ENCODE results near the gene PITX2.
A peak's percentile ranks its signal among the peaks of the same experiment; 100 is the strongest.

The PITX2 gene

DNA sequence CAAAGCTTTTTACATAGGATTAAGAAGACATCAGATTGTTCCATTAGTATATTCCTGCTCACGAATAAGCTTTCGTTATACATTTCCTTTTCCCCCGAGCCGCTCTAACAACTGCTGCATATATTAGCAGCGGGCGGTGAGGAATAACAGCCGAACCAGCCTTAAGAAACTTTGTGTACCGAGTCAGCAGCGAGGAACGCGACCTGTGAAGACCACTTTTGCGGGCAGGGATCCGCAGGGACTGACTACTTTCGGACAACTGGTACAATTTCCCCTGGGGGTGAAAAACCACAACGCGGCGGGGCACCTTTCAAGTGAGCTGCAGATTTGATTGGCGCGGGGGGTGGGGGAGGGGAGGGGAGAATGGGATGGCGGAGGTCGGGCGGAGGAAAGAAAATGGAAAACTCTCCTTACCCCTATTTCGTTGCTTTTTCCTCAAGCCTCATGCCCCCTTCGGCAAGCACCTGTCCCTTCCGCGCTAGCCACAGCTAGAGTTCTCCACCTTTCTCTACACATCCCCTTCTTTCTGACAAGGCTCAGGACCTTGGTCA is 5.9 kb upstream of the PITX2 start:
- Histone ChIP-seq H3K4me2 (ENCODE audit: low read length) (no peak overlapping the region), H3K4me1 (ENCODE audit: control insufficient read depth, insufficient read depth, low read length) (peaks cover 12% of the 10 kb centered on the region), H3K9me3 (replicated peaks; ENCODE audit: low read length) (no peaks in the 10 kb centered on the region), H3K27me3 (ENCODE audit: control insufficient read depth, insufficient read depth, low read length) (no peaks in the 10 kb centered on the region), H3K4me3 (ENCODE audit: low read length) (no peak overlapping the region), H3K9ac (ENCODE audit: low read depth, low read length) (no peak overlapping the region), H3K36me3 (ENCODE audit: insufficient read depth, low read length) (peaks cover 37% of the 10 kb centered on the region)

DNA sequence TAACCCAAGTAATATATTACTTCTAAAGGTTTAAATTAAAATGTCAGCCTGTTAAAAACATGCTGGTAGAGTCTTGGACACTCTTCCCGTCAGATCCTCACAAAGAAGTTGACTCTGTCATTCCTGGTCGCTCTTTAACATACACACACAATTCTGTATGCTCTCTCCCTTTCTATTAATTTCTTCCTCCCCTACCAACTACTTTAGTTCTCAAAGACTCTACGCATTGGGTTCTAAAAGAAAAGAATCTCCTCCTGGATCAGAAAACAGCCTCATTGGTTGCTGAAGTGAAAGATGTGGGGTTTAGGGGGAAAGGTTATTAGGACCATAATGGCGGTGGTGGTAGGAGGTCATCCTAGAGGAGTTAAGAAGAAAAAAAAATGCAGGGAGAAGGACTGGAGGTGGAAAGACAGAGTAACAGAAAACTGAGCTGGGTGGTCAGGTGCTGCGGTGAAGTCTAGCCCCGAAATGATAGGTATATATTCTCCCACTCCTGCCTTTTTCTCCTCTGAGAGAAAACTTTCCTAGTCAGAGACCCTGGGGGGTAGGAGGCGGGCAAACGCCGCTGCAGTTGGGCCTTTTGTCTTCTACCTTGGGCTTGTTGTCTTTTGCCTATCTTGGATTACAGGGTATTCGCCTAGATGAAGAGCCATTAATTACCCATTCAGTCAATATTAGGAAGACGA is 5.2 kb upstream of the PITX2 start:
- H3K4me3 ChIP-seq (ENCODE audit: low read length) = no peak overlapping the region
- H3K4me2 ChIP-seq (ENCODE audit: low read length) = no peak overlapping the region
- peaks cover 36% of the 10 kb centered on the region for H3K36me3 ChIP-seq (ENCODE audit: insufficient read depth, low read length)
- no peaks in the 10 kb centered on the region for H3K27me3 ChIP-seq (ENCODE audit: control insufficient read depth, insufficient read depth, low read length)
- H3K9ac ChIP-seq (ENCODE audit: low read depth, low read length) = no peak overlapping the region
- H3K9me3 ChIP-seq (replicated peaks; ENCODE audit: low read length) = no peaks in the 10 kb centered on the region
- H3K4me1 ChIP-seq (ENCODE audit: control insufficient read depth, insufficient read depth, low read length) = peaks cover 8% of the 10 kb centered on the region

DNA sequence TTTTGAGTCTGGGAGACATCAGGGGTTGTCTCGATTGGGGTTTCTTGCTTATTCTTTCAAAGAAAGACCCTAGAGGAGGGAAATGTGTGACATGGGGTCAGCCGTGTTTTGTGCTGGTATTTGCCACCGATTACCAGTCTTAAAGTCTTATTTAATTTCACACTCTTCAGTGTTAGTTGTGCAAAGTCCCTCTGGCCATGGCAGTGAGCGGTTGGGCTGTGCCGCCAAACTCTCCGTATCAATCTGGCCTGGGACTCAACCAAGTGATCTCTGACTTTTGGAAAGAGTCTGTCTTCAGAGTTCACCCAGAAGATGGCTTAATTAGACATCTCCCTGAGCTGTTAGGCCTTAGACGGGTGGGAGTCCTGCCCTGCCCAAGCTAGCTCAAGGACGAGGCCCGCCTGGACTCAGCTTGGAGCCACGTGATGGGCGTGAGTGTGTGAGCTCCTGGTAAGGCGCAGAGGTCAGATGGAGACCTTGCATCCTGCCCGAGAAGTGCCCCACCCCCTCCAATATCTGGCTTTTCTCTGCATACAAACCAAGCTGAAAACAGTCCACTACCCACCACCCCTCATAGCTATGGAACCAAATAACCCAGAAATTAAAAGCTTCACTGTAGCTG is 3.8 kb upstream of the PITX2 start:
- Histone ChIP-seq H3K4me2 (ENCODE audit: low read length) (no peak overlapping the region), H3K9ac (ENCODE audit: low read depth, low read length) (no peak overlapping the region), H3K4me1 (ENCODE audit: control insufficient read depth, insufficient read depth, low read length) (peaks cover 6% of the 10 kb centered on the region), H3K4me3 (ENCODE audit: low read length) (no peak overlapping the region), H3K9me3 (replicated peaks; ENCODE audit: low read length) (no peaks in the 10 kb centered on the region), H3K36me3 (ENCODE audit: insufficient read depth, low read length) (peaks cover 22% of the 10 kb centered on the region), H3K27me3 (ENCODE audit: control insufficient read depth, insufficient read depth, low read length) (no peaks in the 10 kb centered on the region)

DNA sequence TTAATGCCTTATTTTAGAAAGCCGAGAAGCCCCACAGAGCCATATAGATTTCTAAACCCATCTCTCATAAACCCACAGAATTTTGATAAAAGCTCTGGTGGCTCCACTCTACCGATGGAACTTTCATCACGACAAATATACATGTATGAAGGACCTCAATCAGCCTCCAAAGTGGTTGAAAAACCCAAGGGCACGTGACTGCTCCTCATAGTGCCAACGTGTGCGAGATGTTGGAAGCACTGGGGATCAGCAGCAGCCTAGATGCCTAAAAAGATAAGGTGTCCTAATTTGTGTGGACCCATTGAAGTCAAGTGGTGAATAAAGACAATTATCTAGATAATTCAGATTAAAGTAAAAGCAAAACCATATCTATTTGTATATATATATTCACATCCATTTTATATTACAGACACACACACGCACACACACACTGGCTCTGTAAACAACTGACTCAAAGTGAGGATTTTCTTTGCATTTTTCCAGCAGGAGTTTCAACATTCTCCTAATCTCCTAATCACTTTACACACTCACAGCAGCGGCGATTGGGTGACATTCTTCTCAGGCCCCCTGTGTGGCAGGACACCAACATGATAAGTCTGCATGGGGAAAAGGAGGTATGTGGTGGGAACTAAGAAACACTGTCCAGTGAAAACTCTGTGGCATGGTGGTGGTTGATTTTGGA is 2.8 kb upstream of the PITX2 start:
- no peak overlapping the region for H3K4me2 ChIP-seq (ENCODE audit: low read length)
- H3K27me3 ChIP-seq (ENCODE audit: control insufficient read depth, insufficient read depth, low read length) = no peaks in the 10 kb centered on the region
- H3K9me3 ChIP-seq (replicated peaks; ENCODE audit: low read length) = no peaks in the 10 kb centered on the region
- H3K4me1 ChIP-seq (ENCODE audit: control insufficient read depth, insufficient read depth, low read length) = peaks cover 6% of the 10 kb centered on the region
- H3K36me3 ChIP-seq (ENCODE audit: insufficient read depth, low read length) = peaks cover 19% of the 10 kb centered on the region
- no peak overlapping the region for H3K9ac ChIP-seq (ENCODE audit: low read depth, low read length)
- no peak overlapping the region for H3K4me3 ChIP-seq (ENCODE audit: low read length)

DNA sequence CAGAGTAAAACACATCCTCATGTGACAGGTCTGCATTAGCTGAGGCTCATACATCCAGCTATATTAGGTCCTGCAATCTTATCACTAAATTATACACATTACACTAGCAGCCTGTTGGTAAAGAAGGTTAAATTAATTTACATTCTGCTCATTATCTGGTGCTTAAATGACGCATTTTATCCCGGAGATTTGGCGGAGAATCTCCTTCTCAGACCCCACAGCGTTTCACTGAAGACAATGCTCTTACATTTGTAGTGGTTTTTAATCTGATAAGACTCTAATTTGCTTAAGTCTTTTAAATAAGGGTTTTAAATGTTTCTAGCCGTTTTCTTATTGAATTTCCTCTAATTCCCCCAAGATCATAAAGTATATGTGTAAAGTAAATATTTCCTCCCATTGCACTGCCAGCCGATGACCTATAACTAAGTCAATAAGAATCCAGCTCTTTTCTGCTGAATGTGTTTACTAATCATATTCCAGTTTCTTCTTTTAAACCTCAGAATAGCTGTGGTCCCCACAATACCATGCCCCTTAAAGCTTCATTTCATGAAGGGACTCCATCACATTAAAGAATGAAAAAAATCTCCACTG is 2.1 kb upstream of the PITX2 start:
- Histone ChIP-seq H3K36me3 (ENCODE audit: insufficient read depth, low read length) (peaks cover 19% of the 10 kb centered on the region), H3K4me3 (ENCODE audit: low read length) (no peak overlapping the region), H3K9me3 (replicated peaks; ENCODE audit: low read length) (no peaks in the 10 kb centered on the region), H3K27me3 (ENCODE audit: control insufficient read depth, insufficient read depth, low read length) (no peaks in the 10 kb centered on the region), H3K4me2 (ENCODE audit: low read length) (no peak overlapping the region), H3K4me1 (ENCODE audit: control insufficient read depth, insufficient read depth, low read length) (peaks cover 6% of the 10 kb centered on the region), H3K9ac (ENCODE audit: low read depth, low read length) (no peak overlapping the region)

DNA sequence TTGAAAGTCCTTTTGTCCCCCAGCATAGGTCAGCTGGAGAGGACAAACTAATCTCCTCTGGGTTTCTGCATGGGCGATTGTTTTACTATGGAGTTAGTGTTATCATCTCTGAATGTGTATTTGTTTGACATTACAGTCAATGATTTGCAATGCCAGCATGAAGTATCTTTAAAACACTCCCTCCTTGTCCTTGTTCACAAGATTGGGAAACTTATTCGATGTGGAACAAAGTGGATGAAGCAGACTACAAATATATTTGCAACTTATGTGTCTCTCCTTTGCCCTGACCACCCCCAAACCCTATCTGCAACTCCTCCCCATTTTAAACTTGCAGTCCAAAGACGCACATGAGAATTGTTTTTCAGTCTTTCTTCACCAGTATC is 1.5 kb upstream of the PITX2 start:
- Histone ChIP-seq H3K9ac (ENCODE audit: low read depth, low read length) (no peak overlapping the region), H3K9me3 (replicated peaks; ENCODE audit: low read length) (no peaks in the 10 kb centered on the region), H3K4me3 (ENCODE audit: low read length) (no peak overlapping the region), H3K36me3 (ENCODE audit: insufficient read depth, low read length) (peaks cover 17% of the 10 kb centered on the region), H3K27me3 (ENCODE audit: control insufficient read depth, insufficient read depth, low read length) (no peaks in the 10 kb centered on the region), H3K4me1 (ENCODE audit: control insufficient read depth, insufficient read depth, low read length) (peaks cover 9% of the 10 kb centered on the region), H3K4me2 (ENCODE audit: low read length) (peak overlapping the region; percentile 6)

DNA sequence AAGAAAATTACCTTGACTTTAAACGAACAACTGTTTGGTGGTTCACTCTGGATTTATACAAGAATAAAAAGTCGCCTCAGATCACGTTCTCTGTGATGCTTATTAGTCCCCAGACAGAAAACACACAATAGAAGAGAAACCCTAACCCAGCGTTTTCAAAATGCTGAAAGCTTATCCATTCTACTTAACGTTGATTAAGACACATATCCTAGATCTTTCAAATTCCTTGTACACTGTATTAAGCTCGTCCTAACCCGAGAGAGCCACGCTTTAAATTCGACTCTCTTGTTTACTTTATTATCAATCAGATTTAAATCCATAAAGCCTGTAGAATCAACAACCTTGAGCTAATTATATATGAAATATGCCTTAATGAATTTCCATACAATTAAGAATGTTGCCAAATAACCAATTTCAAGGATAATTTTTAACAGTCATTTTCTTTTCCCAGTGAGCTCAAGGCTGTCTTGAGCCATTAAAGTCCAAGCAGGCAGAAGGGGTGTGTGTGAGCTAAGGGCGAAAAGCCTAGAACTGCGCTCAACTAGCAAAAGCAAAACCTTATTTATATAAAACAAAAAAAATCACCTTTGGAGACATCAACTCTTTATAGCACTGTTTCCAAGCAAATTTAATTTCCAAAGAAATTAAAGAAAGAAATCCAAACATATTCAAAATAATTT is 981 bp upstream of the PITX2 start:
- Histone ChIP-seq H3K4me2 (ENCODE audit: low read length) (peak overlapping the region; percentile 92), H3K36me3 (ENCODE audit: insufficient read depth, low read length) (peaks cover 12% of the 10 kb centered on the region), H3K27me3 (ENCODE audit: control insufficient read depth, insufficient read depth, low read length) (no peaks in the 10 kb centered on the region), H3K4me3 (ENCODE audit: low read length) (peak overlapping the region; percentile 78), H3K9me3 (replicated peaks; ENCODE audit: low read length) (no peaks in the 10 kb centered on the region), H3K9ac (ENCODE audit: low read depth, low read length) (peak overlapping the region; percentile 81), H3K4me1 (ENCODE audit: control insufficient read depth, insufficient read depth, low read length) (peaks cover 14% of the 10 kb centered on the region)

DNA sequence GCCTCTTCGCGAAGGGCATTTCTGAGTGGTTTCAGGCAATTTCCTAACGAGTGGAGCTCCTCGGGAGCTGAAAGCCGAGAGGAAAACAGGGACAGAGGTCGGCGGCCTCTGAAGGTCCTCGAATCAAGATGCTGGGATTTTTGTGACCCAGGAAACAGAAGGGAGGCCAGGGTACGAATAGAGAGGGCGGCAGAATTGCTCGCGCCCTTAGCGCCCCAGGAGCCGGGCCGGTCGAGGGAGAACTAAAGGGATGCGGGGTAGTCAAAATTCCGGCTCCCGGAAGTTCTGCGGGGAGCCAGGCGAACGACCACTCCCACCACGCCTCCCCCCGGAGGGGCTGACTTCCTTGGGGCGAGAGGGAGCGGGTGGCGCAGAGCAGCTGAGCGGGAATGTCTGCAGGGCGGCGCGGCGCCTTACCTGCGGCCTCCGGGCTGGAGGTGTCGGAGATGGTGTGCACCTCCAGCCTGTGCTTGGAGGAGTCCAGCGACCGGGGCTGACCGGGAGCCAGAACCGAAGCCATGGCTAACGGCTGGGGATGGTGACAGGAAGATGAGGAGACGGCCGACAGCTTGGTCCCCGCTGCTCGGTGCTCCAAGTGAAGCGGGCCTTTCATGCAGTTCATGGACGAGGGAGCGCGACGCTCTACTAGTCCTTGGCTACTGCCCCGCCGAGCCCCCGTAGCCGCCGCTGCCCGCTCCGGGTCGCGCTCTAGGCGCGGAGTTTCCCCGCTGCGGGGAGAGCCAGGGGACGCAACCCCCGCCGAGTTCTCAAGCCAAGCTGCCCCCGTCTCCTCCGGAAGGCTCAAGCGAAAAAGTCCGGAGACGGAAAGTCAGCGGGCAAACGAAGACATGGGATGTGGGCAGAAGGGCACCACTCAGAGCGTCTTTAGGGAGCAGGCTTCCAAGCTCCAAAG is 782 bp downstream of the PITX2 start:
- no peaks in the 10 kb centered on the region for H3K9me3 ChIP-seq (replicated peaks; ENCODE audit: low read length)
- peak overlapping the region; percentile 92 for H3K4me2 ChIP-seq (ENCODE audit: low read length)
- H3K36me3 ChIP-seq (ENCODE audit: insufficient read depth, low read length) = peaks cover 28% of the 10 kb centered on the region
- no peaks in the 10 kb centered on the region for H3K27me3 ChIP-seq (ENCODE audit: control insufficient read depth, insufficient read depth, low read length)
- H3K4me1 ChIP-seq (ENCODE audit: control insufficient read depth, insufficient read depth, low read length) = peaks cover 25% of the 10 kb centered on the region
- H3K9ac ChIP-seq (ENCODE audit: low read depth, low read length) = peak overlapping the region; percentile 81
- H3K4me3 ChIP-seq (ENCODE audit: low read length) = peak overlapping the region; percentile 78

DNA sequence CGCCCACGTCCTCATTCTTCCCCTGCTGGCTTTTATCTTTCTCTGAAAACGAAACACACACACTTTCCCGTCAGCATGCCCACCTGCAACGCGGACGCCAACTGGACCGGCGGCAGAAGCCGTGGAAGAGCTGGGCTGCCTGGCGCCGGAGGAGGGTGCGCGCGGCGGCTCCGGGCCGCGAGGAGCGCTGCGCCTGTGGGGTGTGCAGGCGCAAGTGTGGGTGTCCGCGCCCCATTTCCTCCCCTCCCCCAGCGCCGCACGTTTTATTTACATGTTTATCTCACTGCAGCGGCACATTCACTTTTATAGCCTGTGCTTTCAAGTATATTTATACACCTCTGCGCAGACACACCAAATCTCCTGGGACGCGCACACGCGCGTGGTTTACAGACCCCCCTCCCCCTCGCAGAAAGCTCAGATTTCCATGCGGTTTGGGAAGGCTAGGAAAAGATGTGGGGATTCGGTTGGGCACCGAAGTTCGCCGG is 1.5 kb downstream of the PITX2 start:
- H3K9me3 ChIP-seq (replicated peaks; ENCODE audit: low read length) = no peaks in the 10 kb centered on the region
- H3K36me3 ChIP-seq (ENCODE audit: insufficient read depth, low read length) = peaks cover 28% of the 10 kb centered on the region
- peaks cover 25% of the 10 kb centered on the region for H3K4me1 ChIP-seq (ENCODE audit: control insufficient read depth, insufficient read depth, low read length)
- peak overlapping the region; percentile 92 for H3K4me2 ChIP-seq (ENCODE audit: low read length)
- H3K4me3 ChIP-seq (ENCODE audit: low read length) = peak overlapping the region; percentile 78
- no peaks in the 10 kb centered on the region for H3K27me3 ChIP-seq (ENCODE audit: control insufficient read depth, insufficient read depth, low read length)
- peak overlapping the region; percentile 81 for H3K9ac ChIP-seq (ENCODE audit: low read depth, low read length)

DNA sequence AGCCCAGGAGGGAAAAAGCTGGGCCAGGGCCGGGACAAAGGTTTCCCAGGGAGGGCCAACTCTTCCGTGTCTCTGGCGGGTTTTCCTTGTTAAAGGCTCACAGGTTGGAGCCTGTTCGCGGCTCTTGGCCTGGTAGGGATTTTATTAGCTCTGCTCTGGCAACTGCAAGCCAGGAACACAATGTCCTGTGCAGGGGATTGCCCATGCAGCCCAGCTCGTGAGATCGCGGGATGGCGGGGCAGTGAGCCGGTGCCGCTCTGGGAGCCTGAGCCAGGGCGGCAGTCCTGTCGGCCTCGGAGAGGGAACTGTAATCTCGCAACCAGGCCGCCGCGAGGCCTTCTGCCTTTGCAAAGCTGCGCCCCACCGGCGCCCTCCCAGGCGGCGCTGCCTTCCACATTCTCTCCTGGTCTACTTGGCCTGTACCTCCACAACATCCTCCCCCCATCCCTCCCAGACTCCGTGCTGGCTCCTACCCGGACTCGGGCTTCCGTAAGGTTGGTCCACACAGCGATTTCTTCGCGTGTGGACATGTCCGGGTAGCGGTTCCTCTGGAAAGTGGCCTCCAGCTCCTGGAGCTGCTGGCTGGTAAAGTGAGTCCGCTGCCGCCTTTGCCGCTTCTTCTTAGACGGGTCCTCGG is 2.1 kb downstream of the PITX2 start:
- Histone ChIP-seq H3K4me1 (ENCODE audit: control insufficient read depth, insufficient read depth, low read length) (peaks cover 25% of the 10 kb centered on the region), H3K27me3 (ENCODE audit: control insufficient read depth, insufficient read depth, low read length) (no peaks in the 10 kb centered on the region), H3K9ac (ENCODE audit: low read depth, low read length) (peak overlapping the region; percentile 81), H3K4me3 (ENCODE audit: low read length) (peak overlapping the region; percentile 78), H3K4me2 (ENCODE audit: low read length) (peak overlapping the region; percentile 92), H3K9me3 (replicated peaks; ENCODE audit: low read length) (no peaks in the 10 kb centered on the region), H3K36me3 (ENCODE audit: insufficient read depth, low read length) (peaks cover 22% of the 10 kb centered on the region)
